ENCODE measurements around the gene NID1. TPM values are rescaled to one million over a fixed set of nuclear protein-coding genes. Genes with fewer than 3 reads are reported as not detected.

NID1 gene
- polyA plus RNA-seq, 1 donor from 2014 or later: 0.04 TPM

DNA sequence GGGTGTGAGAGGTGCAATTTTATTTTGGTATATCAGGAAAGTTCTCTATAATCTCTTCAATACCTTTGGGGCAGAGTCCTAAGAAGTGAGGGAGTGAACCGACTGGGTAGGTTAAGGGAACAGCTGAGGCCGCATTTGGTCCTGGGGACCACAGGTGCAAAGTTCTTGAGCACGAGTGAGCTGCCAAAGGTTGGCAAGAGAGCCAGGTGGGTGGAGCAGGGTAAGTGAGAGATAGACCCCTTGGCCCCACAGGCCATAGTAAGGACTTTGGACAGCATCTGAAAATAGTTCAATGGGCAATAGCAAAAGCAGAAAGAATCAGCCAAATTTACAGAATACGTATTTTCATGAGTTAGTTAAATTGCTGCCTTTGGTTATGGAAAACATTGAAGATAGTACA is 11.0 kb upstream of the NID1 start:
- Histone ChIP-seq H3K4me2 (ENCODE audit: low read length) (no peak overlapping the region), H3K27ac (ENCODE audit: low read length) (no peak overlapping the region), H3F3A (ENCODE audit: insufficient read depth, low read length, poor library complexity, severe bottlenecking) (no peaks in the 10 kb centered on the region)

GRCh38 chr1:236073307-236073897 is 8.5 kb upstream of the NID1 start:
- no peak overlapping the region for H2AFZ ChIP-seq (ENCODE audit: low read depth, low read length)
- no peaks in the 10 kb centered on the region for H3F3A ChIP-seq (ENCODE audit: insufficient read depth, low read length, poor library complexity, severe bottlenecking)
- TF ChIP-seq EZH2 (IDR thresholded peaks at IDR 0.05; ENCODE audit: borderline replicate concordance, insufficient read depth, low read length, poor library complexity, severe bottlenecking) (no peak), MXI1 (conservative IDR thresholded peaks at IDR 0.05; ENCODE audit: poor library complexity, severe bottlenecking) (no peak), SMC3 (conservative IDR thresholded peaks at IDR 0.05; ENCODE audit: poor library complexity) (no peak), RAD21 (conservative IDR thresholded peaks at IDR 0.05) (no peak), EP300 (conservative IDR thresholded peaks at IDR 0.05; ENCODE audit: poor library complexity, severe bottlenecking) (no peak), POLR2AphosphoS5 (IDR thresholded peaks at IDR 0.05) (no peak)
- TF ChIP-seq, protein P1, sequence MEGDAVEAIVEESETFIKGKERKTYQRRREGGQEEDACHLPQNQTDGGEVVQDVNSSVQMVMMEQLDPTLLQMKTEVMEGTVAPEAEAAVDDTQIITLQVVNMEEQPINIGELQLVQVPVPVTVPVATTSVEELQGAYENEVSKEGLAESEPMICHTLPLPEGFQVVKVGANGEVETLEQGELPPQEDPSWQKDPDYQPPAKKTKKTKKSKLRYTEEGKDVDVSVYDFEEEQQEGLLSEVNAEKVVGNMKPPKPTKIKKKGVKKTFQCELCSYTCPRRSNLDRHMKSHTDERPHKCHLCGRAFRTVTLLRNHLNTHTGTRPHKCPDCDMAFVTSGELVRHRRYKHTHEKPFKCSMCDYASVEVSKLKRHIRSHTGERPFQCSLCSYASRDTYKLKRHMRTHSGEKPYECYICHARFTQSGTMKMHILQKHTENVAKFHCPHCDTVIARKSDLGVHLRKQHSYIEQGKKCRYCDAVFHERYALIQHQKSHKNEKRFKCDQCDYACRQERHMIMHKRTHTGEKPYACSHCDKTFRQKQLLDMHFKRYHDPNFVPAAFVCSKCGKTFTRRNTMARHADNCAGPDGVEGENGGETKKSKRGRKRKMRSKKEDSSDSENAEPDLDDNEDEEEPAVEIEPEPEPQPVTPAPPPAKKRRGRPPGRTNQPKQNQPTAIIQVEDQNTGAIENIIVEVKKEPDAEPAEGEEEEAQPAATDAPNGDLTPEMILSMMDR (IDR thresholded peaks at IDR 0.05; ENCODE audit: poor library complexity, severe bottlenecking): no peak
- TF ChIP-seq, protein P2, sequence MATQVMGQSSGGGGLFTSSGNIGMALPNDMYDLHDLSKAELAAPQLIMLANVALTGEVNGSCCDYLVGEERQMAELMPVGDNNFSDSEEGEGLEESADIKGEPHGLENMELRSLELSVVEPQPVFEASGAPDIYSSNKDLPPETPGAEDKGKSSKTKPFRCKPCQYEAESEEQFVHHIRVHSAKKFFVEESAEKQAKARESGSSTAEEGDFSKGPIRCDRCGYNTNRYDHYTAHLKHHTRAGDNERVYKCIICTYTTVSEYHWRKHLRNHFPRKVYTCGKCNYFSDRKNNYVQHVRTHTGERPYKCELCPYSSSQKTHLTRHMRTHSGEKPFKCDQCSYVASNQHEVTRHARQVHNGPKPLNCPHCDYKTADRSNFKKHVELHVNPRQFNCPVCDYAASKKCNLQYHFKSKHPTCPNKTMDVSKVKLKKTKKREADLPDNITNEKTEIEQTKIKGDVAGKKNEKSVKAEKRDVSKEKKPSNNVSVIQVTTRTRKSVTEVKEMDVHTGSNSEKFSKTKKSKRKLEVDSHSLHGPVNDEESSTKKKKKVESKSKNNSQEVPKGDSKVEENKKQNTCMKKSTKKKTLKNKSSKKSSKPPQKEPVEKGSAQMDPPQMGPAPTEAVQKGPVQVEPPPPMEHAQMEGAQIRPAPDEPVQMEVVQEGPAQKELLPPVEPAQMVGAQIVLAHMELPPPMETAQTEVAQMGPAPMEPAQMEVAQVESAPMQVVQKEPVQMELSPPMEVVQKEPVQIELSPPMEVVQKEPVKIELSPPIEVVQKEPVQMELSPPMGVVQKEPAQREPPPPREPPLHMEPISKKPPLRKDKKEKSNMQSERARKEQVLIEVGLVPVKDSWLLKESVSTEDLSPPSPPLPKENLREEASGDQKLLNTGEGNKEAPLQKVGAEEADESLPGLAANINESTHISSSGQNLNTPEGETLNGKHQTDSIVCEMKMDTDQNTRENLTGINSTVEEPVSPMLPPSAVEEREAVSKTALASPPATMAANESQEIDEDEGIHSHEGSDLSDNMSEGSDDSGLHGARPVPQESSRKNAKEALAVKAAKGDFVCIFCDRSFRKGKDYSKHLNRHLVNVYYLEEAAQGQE (IDR thresholded peaks at IDR 0.05; ENCODE audit: borderline replicate concordance): no peak
- no peaks in the 10 kb centered on the region for H4K20me1 ChIP-seq (ENCODE audit: insufficient read depth)
- no peak overlapping the region for H3K9ac ChIP-seq (ENCODE audit: low read length)
- no peaks in the 10 kb centered on the region for H3K9me2 ChIP-seq (ENCODE audit: insufficient read depth, low read length)
- H3K36me3 ChIP-seq (ENCODE audit: insufficient read depth, low read length): no peaks in the 10 kb centered on the region
- no peaks in the 10 kb centered on the region for H3K79me2 ChIP-seq (replicated peaks; ENCODE audit: insufficient read depth, low read length)
- no peaks in the 10 kb centered on the region for H3K27me3 ChIP-seq (ENCODE audit: insufficient read depth, low read depth, low read length)
- no peak overlapping the region for H3K27ac ChIP-seq (ENCODE audit: low read length)
- no peaks in the 10 kb centered on the region for H3K9me3 ChIP-seq (ENCODE audit: low read length)
- no peak overlapping the region for H3K4me2 ChIP-seq (ENCODE audit: low read length)
- no peak overlapping the region for H3K4me3 ChIP-seq (ENCODE audit: low read length)

More for the DNA sequence above, 11.0 kb upstream of the NID1 start:
- no peaks in the 10 kb centered on the region for H3K79me2 ChIP-seq (replicated peaks; ENCODE audit: insufficient read depth, low read length)
- H3K9ac ChIP-seq (ENCODE audit: low read length): no peak overlapping the region
- no peaks in the 10 kb centered on the region for H4K20me1 ChIP-seq (ENCODE audit: insufficient read depth)
- no peaks in the 10 kb centered on the region for H3K36me3 ChIP-seq (ENCODE audit: insufficient read depth, low read length)
- no peaks in the 10 kb centered on the region for H3K9me2 ChIP-seq (ENCODE audit: insufficient read depth, low read length)
- H3K4me3 ChIP-seq (ENCODE audit: low read length): no peak overlapping the region
- no peaks in the 10 kb centered on the region for H3K27me3 ChIP-seq (ENCODE audit: insufficient read depth, low read depth, low read length)
- no peak for TF ChIP-seq EZH2 (IDR thresholded peaks at IDR 0.05; ENCODE audit: borderline replicate concordance, insufficient read depth, low read length, poor library complexity, severe bottlenecking)
- no peak for TF ChIP-seq TAF1 (IDR thresholded peaks at IDR 0.05; ENCODE audit: low read depth)
- TF ChIP-seq, protein P2 (IDR thresholded peaks at IDR 0.05; ENCODE audit: borderline replicate concordance): no peak
- no peaks in the 10 kb centered on the region for H3K9me3 ChIP-seq (ENCODE audit: low read length)
- no peak overlapping the region for H2AFZ ChIP-seq (ENCODE audit: low read depth, low read length)
